Neural cell (in vitro differentiated cells): ENCODE measurements around the gene LDLRAD4.

Source experiments
- POLR2AphosphoS5 ChIP-seq: IDR thresholded peaks from 2 replicates; pipeline ENCODE4 v1.6.1; 2012
- TF ChIP-seq, protein P1 (sequence below): fragments of 450-650 bp; IDR thresholded peaks from 2 replicates; pipeline ENCODE4 v1.5.1; 2014; ENCODE audit warnings: antibody characterized with exemption, mild to moderate bottlenecking, moderate library complexity; ENCODE audit not compliant: poor library complexity, severe bottlenecking

DNA sequence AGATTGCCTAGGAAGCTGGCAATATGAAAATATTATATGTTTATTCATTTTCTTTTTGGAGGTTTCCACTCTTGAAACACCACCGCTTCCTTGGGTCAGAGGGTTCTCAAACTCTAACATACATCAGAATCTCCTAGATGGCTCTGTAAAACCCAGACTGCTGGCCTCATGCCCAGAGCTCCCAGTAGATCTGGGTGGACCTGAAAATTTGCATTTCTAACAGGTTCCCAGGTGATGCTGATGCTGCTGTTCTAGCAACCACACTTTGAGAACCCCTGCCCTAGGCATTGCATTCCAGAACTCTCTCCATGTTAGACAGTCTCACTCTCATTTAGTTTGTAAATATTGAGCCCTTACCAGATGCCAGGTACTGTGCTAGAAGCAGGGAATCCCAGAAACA, 368.4 kb downstream of the LDLRAD4 start:
- TF ChIP-seq, protein P1, sequence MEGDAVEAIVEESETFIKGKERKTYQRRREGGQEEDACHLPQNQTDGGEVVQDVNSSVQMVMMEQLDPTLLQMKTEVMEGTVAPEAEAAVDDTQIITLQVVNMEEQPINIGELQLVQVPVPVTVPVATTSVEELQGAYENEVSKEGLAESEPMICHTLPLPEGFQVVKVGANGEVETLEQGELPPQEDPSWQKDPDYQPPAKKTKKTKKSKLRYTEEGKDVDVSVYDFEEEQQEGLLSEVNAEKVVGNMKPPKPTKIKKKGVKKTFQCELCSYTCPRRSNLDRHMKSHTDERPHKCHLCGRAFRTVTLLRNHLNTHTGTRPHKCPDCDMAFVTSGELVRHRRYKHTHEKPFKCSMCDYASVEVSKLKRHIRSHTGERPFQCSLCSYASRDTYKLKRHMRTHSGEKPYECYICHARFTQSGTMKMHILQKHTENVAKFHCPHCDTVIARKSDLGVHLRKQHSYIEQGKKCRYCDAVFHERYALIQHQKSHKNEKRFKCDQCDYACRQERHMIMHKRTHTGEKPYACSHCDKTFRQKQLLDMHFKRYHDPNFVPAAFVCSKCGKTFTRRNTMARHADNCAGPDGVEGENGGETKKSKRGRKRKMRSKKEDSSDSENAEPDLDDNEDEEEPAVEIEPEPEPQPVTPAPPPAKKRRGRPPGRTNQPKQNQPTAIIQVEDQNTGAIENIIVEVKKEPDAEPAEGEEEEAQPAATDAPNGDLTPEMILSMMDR = no peak
- TF ChIP-seq POLR2AphosphoS5 = no peak
